ENCODE results near the gene BCL3.

The BCL3 gene

GRCh38 chr19:44795398-44795987, 47.0 kb downstream of the BCL3 start:
- DNase-seq = no peak

GRCh38 chr19:44796701-44797115, 48.2 kb downstream of the BCL3 start:
- DNase-seq = no peak

GRCh38 chr19:44799627-44800346, 51.3 kb downstream of the BCL3 start:
- DNase-seq = no peak

GRCh38 chr19:44800461-44800860, 52.0 kb downstream of the BCL3 start:
- DNase-seq = no peak

GRCh38 chr19:44803442-44804428, 55.2 kb downstream of the BCL3 start:
- no peak for DNase-seq

GRCh38 chr19:44806291-44806690, 57.8 kb downstream of the BCL3 start:
- DNase-seq = no peak

GRCh38 chr19:44807162-44807561, 58.7 kb downstream of the BCL3 start:
- no peak for DNase-seq

- DNase-seq = no peak
Observed at GRCh38 chr19:44807652-44808462, 59.3 kb downstream of the BCL3 start.

GRCh38 chr19:44808463-44809371, 60.2 kb downstream of the BCL3 start, which contains the start of gene BCAM:
Gene BCAM, plus strand, starts transcription at chr19:44809103. Its CDS starts 22 bp downstream, at chr19:44809125.
- DNase-seq = no peak

Measured in NCI-H187 treated with DMSO at 0.1 percent for 48 hours (cell line).